ENCODE measurements around the gene SPEG. TPM values are rescaled to one million over a fixed set of nuclear protein-coding genes. Genes with fewer than 3 reads are reported as not detected.

SPEG gene
- total and polyA plus RNA-seq, 2 of the 8 experiments (the other 6 are each of a cell fraction or from before 2014, with no cell fraction given): 19.9 to 32.0 TPM

GRCh38 chr2:219475697-219476651 lies 41.3 kb downstream of the SPEG start:
- H2BK120ac ChIP-seq (replicated peaks; ENCODE audit: low read depth, low read length): no peak overlapping the region
- H3K23me2 ChIP-seq (ENCODE audit: low read depth, low read length): no peaks in the 10 kb centered on the region
- CTCF ChIA-PET (ENCODE audit: partially characterized antibody): interaction anchor here (0.6 to 113.1 kb wide), 8 partner anchors 13 to 183 kb away, joined by 3 to 7248 read pairs (median 4); partner anchors contain the start of genes ASIC4, CHPF, DES and GMPPA
- DNase-seq (ENCODE audit: low read depth in 1 of 2, low spot score in 2 of 2) (peak in 1 of 2 experiments; percentile 95), FAIRE-seq (peak; percentile 28)
- no peak overlapping the region for H3K14ac ChIP-seq (ENCODE audit: insufficient read length)
- peaks cover 0 to 2% of the 10 kb centered on the region in 2 experiments for H4K20me1 ChIP-seq (replicated peaks in 1 of 2; ENCODE audit: control insufficient read depth in 1 of 2, insufficient read depth in 2 of 2, low read length in 2 of 2)
- 43% methylated on average over 14 of the region's 14 CpGs; no CpG with 5 or more reads in 1 of the 2 experiments for whole genome bisulfite sequencing, 2 experiments (ENCODE audit: extremely low coverage in 1 of 2, insufficient coverage in 1 of 2, insufficient read length in 1 of 2, insufficient replicate concordance in 2 of 2, low coverage in 1 of 2, low lambda C conversion rate in 2 of 2, missing lambda C conversion rate in 1 of 2)
- no peak overlapping the region for H3K56ac ChIP-seq (replicated peaks; ENCODE audit: insufficient read length, low read depth, low read length)
- H2BK15ac ChIP-seq (ENCODE audit: low read length): no peak overlapping the region
- no peak overlapping the region for H3K4ac ChIP-seq (replicated peaks; ENCODE audit: insufficient read length, low read depth, low read length)
- POLR2A ChIA-PET (ENCODE audit: partially characterized antibody): interaction anchor here (0.6 to 2.8 kb wide), 17 partner anchors 9 to 69 kb away, joined by 3 to 17 read pairs (median 5); no protein-coding TSS in a partner anchor
- H2BK5ac ChIP-seq (ENCODE audit: low read depth, low read length): no peak overlapping the region
- H3K79me1 ChIP-seq (ENCODE audit: low read depth, low read length): no peaks in the 10 kb centered on the region; the same call in 1 of the 2 replicates
- peak overlapping the region; percentile 50 for H4K5ac ChIP-seq (ENCODE audit: insufficient read length, low read depth, low read length)
- no peak overlapping the region; the same call in 1 of the 2 replicates for H3K18ac ChIP-seq (ENCODE audit: extremely low read depth, low read length)
- H3K4me2 ChIP-seq (ENCODE audit: insufficient read depth in 1 of 2, low read depth in 2 of 2, low read length in 2 of 2): peak overlapping the region; percentile 71 to 80
- H3K27ac ChIP-seq (ENCODE audit: low read depth, low read length): no peak overlapping the region
- peaks cover 0 to 13% (median 6%) of the 10 kb centered on the region in 4 experiments; a peak in 5 of 7 replicates for H3K4me1 ChIP-seq (replicated peaks in 1 of 4; ENCODE audit: control insufficient read depth in 3 of 4, insufficient read depth in 4 of 4, low read length in 3 of 4)
- no peak overlapping the region for H2BK20ac ChIP-seq (ENCODE audit: low read length)
- H3K27me3 ChIP-seq (replicated peaks in 1 of 4; ENCODE audit: control insufficient read depth in 3 of 4, extremely low read depth in 1 of 4, insufficient read depth in 3 of 4, low read length in 3 of 4): 0 out of 7 replicates have a peak, but pooled peaks cover 0 to 2% (median 0%) of the 10 kb centered on the region in 4 experiments
- H3K9me3 ChIP-seq (ENCODE audit: insufficient read depth in 2 of 2, low read depth in 1 of 2, low read length in 1 of 2): no peaks in the 10 kb centered on the region
- H3K9ac ChIP-seq (replicated peaks in 1 of 4; ENCODE audit: extremely low read depth in 1 of 4, low read depth in 3 of 4, low read length in 3 of 4): no peak overlapping the region
- H4K91ac ChIP-seq (replicated peaks; ENCODE audit: insufficient read length, low read length): no peak overlapping the region
- H3K36me3 ChIP-seq (ENCODE audit: control insufficient read depth in 2 of 4, insufficient read depth in 4 of 4, low read length in 3 of 4): no peaks in the 10 kb centered on the region
- peak overlapping the region; percentile 60; the same call in 1 of the 2 replicates for H2BK12ac ChIP-seq (ENCODE audit: low read depth, low read length)
- H4K8ac ChIP-seq (ENCODE audit: extremely low read depth, insufficient read depth, low read length): no peak overlapping the region
- peak overlapping the region; percentile 29 to 57 (median 36); a peak in 7 of 8 replicates for H3K4me3 ChIP-seq (ENCODE audit: extremely low read depth in 1 of 4, insufficient read depth in 2 of 4, low read depth in 3 of 4, low read length in 4 of 4)
- no peak overlapping the region for H2AFZ ChIP-seq (ENCODE audit: low read length)
- no peaks in the 10 kb centered on the region for H3K79me2 ChIP-seq (ENCODE audit: control insufficient read depth in 1 of 2, insufficient read depth in 2 of 2, low read length in 2 of 2)
- H2AK5ac ChIP-seq (ENCODE audit: low read depth, low read length): no peak overlapping the region
- H3K23ac ChIP-seq (ENCODE audit: insufficient read length): no peak overlapping the region
- TF ChIP-seq RXRA (IDR thresholded peaks at IDR 0.05; ENCODE audit: insufficient read depth, low read depth, low read length) (0 out of 2 replicates have a peak, but pooled peaks have one; percentile 48), SIX5 (IDR thresholded peaks at IDR 0.05; ENCODE audit: low read depth, low read length) (no peak), CHD1 (IDR thresholded peaks at IDR 0.05; ENCODE audit: low read depth, low read length) (no peak), BCL11A (IDR thresholded peaks at IDR 0.05; ENCODE audit: low read depth in 2 of 2, low read length in 2 of 2) (no peak), SUZ12 (IDR thresholded peaks at IDR 0.05; ENCODE audit: low read length) (no peak), POU5F1 (IDR thresholded peaks at IDR 0.05; ENCODE audit: low read depth, low read length) (no peak), RAD21 (IDR thresholded peaks at IDR 0.05 in 1 of 2, conservative IDR thresholded peaks at IDR 0.05 in 1 of 2; ENCODE audit: low read depth in 2 of 2, low read length in 2 of 2) (peak; percentile 75 to 82), CREB1 (IDR thresholded peaks at IDR 0.05) (no peak), KDM4A (IDR thresholded peaks at IDR 0.05; ENCODE audit: low read depth, low read length, severe bottlenecking) (no peak), KDM5A (IDR thresholded peaks at IDR 0.05; ENCODE audit: low read length) (no peak)
